HG03571 (cell line): ENCODE data around the gene ALDH7A1.
"Not testable (repeated sequence)": the region's sequence is repeated elsewhere in the genome, so short reads cannot be mapped to it uniquely, and the experiment has no call there.

Experiments used
- ATAC-seq: cut with Tn5 transposase; IDR thresholded peaks from one replicate; pipeline ENCODE4 v1.9.1; 2021; ENCODE audit not compliant: unreplicated experiment

The ALDH7A1 gene

GRCh38 chr5:126594748-126595485, at the start of gene ALDH7A1:
Gene ALDH7A1, minus strand, starts transcription at chr5:126595219. Its CDS starts 21 bp downstream, at chr5:126595198.
- peak; percentile 67 for ATAC-seq

- peak; percentile 68 for ATAC-seq
Measured at GRCh38 chr5:126641387-126641786, 46.4 kb upstream of the ALDH7A1 start.

- peak; percentile 10 for ATAC-seq
Measured at GRCh38 chr5:126640866-126641265, 45.8 kb upstream of the ALDH7A1 start.

- no peak for ATAC-seq
Measured at GRCh38 chr5:126636956-126637355, 41.9 kb upstream of the ALDH7A1 start.

- ATAC-seq, result no peak
Measured at GRCh38 chr5:126635585-126635984, 40.6 kb upstream of the ALDH7A1 start.

DNA sequence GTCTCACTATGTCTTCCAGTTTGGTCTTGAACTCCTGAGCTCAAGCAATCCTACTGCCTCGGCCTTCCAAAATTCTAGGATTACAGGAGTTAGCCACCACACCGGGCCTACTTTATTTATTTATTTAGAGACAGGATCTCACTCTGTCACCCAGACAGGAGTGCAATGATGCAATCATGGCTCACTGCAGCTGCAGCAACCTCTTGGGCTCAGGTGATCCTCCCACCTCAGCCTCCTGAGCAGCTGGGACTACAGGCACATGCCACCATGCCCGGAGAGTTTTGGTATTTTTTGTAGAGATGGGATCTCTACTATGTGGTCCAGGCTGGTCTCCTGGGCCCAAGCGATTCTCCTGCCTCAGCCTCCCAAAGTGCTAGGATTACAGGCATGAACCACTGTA, 38.5 kb upstream of the ALDH7A1 start:
- no peak for ATAC-seq

DNA sequence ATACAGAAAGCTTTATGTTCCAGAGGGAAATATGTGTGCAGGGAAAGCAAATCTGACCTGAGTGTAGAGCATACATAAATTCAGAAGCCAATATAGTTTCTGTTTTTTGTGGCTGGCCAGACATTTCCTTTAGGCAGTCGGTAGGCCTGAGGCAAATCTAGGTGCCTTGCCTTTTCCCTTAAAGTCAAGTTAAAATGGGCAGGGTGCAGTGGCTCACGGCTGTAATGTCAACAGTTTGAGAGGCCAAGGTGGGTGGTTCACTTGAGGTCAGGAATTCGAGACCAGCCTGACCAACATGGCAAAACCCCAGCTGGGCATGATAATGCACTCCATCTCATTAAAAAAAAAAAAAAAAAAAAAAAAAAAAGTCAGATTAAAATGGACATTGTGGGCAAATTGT, 36.9 kb upstream of the ALDH7A1 start:
- ATAC-seq, result no peak

DNA sequence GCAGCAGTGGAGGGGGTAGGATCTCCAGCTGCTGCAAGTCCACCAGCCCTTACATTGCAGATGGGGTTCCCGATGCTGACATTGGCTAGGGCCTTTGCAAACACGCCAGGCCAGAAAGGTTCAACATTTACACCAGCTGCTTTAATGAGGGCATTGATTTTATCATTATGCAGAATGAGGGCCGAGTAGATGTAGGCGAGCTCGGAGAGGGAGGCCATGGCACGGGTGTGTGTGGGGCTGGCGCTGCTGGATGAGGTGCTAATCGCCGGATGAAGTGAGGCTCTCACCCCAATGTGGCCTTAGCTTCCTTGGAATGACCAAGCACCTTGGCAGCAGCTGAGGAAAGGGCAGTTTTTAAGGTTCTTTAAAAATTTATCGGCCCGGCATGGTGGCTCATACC, 33.1 kb upstream of the ALDH7A1 start:
- ATAC-seq, result no peak

- ATAC-seq, result no peak
Measured at GRCh38 chr5:126624534-126624933, 29.5 kb upstream of the ALDH7A1 start.

DNA sequence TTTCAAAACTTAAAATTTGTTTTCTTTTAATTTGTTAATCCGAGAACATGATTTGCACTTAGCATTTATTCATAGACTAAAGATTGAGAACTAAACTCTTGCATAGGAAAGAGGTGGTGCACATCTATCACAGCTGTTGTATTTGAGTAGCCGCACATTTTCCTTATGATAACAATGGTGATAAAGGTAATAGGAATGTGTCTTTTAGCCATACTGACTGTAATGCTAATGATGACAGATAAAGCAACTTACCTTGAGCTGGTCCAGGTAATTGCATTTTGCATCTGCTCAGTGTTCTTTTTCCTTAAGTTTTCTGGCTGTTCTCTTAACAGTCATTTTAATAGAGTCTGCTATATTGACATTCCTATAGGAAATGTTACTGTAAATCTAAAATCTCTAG, 24.8 kb upstream of the ALDH7A1 start:
- ATAC-seq, result no peak

DNA sequence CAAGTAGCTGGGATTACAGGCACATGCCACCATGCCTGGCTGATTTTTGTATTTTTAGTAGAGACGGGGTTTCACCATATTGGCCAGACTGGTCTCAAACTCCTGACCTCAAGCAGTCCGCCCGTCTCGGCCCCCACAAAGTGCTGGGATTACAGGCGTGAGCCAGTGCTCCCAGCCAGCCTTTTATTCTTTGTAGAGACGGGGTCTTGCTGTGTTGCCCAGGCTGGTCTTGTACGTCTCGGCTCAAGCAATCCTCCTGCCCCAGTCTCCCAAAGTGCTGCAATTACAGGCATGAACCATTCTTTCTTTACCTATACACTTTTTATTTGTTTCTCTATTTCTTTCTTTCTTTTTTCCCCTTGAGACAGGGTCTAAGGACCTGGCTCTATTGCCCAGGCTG, 22.6 kb upstream of the ALDH7A1 start:
- ATAC-seq, result not testable (repeated sequence)

DNA sequence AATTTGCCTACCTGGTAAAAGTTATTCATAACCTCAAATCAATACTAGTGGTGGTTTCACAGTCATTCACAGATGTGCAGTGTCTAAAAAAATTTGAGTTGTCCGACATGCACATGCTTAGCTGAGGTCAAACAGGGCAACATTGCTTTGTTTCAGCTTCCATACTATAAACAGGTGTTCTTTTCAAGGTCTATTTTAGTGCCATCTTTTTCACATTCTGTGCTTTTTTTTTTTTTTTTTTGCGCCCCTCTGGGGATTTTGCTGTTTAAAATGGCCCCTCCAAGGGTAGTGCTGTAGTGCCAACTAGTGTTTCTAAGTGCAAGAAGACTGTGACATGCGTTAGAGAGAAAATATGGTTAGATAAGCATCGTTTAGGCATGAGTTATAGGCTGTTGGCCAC, 20.3 kb upstream of the ALDH7A1 start:
- peak; percentile 83 for ATAC-seq

GRCh38 chr5:126613941-126614592, 19.0 kb upstream of the ALDH7A1 start:
- no peak for ATAC-seq

DNA sequence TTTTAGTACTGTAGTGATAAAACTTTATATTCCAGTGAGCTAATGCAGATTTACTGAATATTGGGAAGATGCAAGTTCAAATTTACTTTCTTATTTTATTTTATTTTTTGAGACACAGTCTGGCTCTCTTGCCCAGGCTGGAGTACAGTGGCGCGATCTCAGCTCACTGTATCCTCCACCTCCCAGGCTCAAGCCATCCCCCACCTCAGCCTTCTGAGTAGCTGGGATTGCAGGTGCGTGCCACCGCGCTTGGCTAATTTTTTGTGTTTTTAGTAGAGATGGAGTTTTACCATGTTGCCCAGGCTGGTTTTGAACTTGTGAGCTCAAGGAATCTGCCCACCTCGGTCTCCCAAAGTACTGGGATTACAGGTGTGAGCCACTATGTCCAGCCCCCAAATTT, 15.6 kb upstream of the ALDH7A1 start:
- ATAC-seq, result no peak

DNA sequence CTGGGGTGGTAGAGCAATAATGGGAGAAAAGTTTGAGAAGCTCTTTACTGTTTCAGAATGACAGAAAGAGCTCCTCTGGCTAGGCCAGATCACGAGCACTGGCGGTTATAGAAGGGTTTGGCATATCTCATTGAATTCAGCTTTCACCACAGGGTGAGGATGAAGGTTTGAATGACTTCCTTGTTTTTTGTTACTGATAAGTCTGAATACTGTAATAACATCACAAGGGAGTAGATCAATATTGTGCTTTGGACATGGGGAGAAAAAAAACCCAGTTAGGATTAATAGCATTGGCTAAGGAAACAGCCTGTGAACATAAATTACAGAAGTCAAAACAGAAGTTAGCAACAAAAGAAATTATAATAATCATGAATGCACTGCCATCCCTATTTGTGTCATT, 15.1 kb upstream of the ALDH7A1 start:
- no peak for ATAC-seq

DNA sequence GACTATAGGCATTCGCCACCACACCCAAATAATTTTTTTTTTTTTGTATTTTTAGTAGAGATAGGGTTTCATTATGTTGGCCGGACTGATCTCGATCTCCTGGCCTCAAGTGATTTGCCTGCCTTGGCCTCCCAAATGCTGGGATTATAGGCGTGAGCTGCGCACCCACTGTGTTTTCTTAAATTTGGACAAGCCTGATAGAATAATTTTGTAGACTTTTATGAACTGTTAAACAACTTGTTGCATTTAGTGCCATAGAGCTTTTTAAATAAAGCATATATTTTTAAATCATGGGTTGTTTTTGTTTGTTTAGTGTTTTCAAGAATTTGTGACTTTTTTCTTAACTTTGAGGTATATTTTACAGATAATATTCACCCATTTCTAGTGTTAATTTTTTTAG, 10.5 kb upstream of the ALDH7A1 start:
- ATAC-seq, result no peak

GRCh38 chr5:126603402-126603991, 8.5 kb upstream of the ALDH7A1 start:
- no peak for ATAC-seq

DNA sequence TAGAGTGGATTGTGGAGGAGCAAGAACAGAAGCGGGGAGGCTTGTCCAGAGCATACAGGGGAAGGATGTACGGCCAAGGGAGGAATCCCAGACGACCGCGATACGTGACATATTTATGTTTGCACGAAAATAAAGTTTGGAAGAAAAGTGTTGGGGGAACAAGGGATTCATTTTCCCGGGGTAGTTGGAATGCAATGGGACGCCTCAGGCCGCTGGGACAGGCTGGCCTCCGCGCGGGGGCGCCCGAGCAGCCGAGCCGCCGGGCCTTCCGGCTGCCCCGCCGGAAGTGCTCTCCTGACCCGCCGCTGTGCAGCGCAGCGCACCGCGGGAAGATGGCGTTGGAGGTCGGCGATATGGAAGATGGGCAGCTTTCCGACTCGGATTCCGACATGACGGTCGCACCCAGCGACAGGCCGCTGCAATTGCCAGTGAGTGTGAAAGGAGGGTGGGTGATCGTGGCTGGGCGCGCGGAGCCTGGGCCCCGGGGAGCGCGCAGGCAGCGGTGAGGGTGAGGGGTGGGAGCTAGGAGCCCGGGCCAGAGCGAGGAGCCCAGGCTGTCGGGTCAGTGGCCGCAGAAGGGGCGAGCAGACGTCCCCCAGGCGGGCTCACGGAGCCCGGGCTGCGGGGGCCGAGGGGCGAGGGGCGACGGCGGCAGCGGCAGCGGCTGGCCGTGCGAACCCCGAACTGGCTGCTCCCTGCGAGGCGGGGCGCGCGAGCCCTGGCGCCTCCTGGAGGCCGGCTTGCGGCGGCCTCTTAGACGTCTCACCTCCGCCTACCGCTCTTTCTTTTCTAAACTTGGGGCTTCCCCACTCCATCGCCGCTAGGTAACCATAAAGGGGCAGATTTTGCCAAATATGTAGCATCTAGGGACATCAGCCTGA, 5.9 kb upstream of the ALDH7A1 start, which contains the start of gene PHAX:
Gene PHAX (plus strand): TSS at position 317 of the 881 bp plus-strand sequence. CDS start 16 bp downstream, at position 333.
- ATAC-seq, result peak; percentile 97

DNA sequence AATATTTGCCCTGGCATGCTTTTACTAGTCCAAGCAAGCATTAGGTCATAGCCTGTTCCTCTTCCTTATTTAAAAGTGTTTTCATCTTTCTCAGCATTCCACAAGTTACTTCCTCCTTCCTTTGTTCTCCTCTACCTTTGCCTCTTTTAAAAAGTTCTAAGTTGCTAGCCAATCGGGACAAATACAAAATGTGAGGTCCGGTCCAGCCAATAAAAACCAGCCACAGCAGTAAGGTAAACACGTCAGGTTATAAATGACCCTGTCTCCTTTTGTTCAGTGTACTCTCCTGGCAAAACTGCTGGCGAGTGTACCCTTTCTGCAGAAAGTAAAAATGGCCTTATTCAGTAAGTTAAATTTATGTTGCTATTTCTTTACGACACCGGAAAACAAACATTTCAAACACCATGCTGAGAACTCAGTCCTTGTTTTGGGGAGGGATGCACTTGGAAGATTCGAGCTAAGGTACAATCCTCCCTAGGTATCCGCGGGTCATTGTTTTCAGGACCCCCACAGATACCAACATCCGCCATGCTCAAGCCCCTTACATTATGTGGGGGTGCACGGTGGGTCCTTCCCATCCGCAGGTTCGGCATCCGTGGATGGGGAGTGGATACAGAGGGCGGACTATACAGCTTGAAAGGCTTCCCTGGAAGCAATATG, 5.1 kb upstream of the ALDH7A1 start:
- not testable (repeated sequence) for ATAC-seq

DNA sequence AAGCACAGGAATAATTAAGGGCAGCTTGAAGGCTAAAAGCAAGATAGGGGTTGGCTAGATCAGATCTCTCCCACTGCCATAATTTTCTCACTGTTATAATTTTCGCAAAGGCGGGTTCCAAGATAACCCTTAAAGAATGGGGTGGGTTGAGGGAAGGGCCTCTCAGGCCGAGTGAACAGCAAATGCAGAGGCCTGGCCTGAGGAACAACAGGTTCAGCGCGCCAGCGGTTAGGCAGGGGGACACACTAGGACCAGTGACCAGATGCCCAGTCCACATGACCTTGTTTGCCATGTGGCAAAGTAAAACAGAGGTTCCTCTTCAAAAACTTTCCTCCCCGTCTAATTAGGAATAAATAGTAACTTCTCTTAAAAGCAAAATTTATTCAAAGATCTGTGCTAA, 4.5 kb upstream of the ALDH7A1 start:
- ATAC-seq, result no peak

GRCh38 chr5:126597156-126597555, 2.1 kb upstream of the ALDH7A1 start:
- ATAC-seq, result no peak
